Measurements from ENCODE around the gene TMOD2. TPM values are rescaled to one million over a fixed set of nuclear protein-coding genes. Genes with fewer than 3 reads are reported as not detected.

The TMOD2 gene
- total RNA-seq, 4 donors from 2014 or later: 41.6 to 113 (median 54.7) TPM

DNA sequence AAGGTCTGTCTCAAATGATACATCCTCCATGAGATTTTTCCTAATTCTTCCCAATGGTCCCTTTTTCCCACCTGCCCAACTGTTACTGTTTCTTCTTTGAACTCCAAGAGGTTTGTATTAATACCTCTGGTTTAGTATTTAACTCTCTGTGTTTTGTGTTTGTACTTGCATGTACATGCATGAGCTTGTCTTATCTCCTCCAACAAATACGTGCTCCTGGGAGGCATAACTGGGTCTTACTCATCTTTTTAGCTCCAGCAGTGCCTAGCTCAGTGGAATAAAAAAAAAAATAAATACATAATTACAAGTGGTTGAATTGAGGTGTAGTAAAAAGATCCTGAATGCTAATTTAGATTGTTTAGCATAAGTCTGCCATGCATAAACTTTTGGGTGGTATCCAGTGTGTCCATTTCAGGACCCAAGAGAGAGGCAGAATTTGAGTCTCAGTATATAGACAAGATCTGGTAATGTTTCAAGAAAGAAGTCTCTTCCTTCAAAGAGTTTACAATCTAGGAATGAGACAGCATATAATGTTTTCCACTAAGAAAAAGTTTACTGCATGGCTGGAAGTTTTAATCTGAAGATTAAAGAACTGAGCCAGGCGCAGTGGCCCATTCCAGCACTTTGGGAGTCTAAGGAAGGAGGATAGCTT, 12.2 kb upstream of the TMOD2 start:
- H3K27ac ChIP-seq: no peak overlapping the region
- H3K4me3 ChIP-seq: no peak overlapping the region
- no peaks in the 10 kb centered on the region for H3K27me3 ChIP-seq
- DNase-seq (ENCODE audit: low spot score in 2 of 2): no peak
- WGBS, 2 donors: 90 to 96% methylated on average over 2 of the region's 2 CpGs
- no peaks in the 10 kb centered on the region for H3K9me3 ChIP-seq
- TF ChIP-seq POLR2A (IDR thresholded peaks at IDR 0.05) (no peak), EP300 (IDR thresholded peaks at IDR 0.05) (no peak)
- TF ChIP-seq, protein P1, sequence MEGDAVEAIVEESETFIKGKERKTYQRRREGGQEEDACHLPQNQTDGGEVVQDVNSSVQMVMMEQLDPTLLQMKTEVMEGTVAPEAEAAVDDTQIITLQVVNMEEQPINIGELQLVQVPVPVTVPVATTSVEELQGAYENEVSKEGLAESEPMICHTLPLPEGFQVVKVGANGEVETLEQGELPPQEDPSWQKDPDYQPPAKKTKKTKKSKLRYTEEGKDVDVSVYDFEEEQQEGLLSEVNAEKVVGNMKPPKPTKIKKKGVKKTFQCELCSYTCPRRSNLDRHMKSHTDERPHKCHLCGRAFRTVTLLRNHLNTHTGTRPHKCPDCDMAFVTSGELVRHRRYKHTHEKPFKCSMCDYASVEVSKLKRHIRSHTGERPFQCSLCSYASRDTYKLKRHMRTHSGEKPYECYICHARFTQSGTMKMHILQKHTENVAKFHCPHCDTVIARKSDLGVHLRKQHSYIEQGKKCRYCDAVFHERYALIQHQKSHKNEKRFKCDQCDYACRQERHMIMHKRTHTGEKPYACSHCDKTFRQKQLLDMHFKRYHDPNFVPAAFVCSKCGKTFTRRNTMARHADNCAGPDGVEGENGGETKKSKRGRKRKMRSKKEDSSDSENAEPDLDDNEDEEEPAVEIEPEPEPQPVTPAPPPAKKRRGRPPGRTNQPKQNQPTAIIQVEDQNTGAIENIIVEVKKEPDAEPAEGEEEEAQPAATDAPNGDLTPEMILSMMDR (IDR thresholded peaks at IDR 0.05): no peak
- H3K36me3 ChIP-seq: no peaks in the 10 kb centered on the region
- peaks cover 0 to 40% (median 7%) of the 10 kb centered on the region in 4 donors for H3K4me1 ChIP-seq

DNA sequence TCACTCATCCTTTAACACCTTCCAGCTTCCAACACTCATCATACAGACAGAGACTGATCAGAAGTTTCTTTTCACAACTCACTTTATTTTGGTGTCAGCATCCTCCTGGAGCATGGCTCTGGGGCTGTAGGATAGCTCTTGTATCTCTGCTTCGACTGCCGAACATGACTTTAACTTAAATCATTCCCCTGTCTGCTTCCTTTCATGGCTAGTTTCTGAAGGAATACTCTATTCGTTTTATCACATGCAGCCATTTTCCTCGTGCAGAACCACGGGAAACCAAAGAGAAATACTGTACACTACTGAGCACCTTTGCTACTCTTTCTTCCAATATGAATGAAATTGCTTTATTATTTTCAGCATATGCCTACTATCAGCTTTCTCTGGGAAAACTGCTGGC, 2.1 kb upstream of the TMOD2 start:
- WGBS, 2 donors: 36 to 51% methylated on average over 5 of the region's 5 CpGs
- H3K27me3 ChIP-seq: no peaks in the 10 kb centered on the region
- no peak for DNase-seq (ENCODE audit: low spot score in 2 of 2)
- H3K9me3 ChIP-seq: no peaks in the 10 kb centered on the region
- peak overlapping the region in 2 of 4 donors; percentile 43 to 81 for H3K27ac ChIP-seq
- peaks cover 0 to 19% (median 7%) of the 10 kb centered on the region in 4 donors for H3K4me1 ChIP-seq
- TF ChIP-seq, protein P1 (IDR thresholded peaks at IDR 0.05): no peak
- TF ChIP-seq EP300 (IDR thresholded peaks at IDR 0.05) (no peak), POLR2A (IDR thresholded peaks at IDR 0.05) (no peak)
- H3K4me3 ChIP-seq: peak overlapping the region in 1 of 4 donors; percentile 92
- H3K36me3 ChIP-seq: no peaks in the 10 kb centered on the region

DNA sequence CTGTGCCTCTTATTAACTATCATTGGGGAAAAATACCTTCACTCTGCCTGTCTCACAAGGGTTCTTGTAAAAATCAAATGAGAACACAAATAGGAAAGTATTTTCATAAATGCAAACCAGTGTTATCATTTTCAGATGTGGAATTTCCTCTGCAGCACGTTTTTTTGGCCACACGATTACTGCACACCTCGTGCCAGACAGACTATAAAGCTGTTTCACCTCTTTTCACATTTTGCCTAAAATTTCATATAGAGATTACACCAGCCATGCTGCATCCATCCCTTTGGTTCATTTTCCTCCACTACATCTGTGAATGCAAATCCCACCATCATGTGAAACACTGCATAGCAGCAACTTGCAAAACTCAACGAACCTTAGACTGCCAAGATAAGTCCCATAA, 1.2 kb upstream of the TMOD2 start:
- Histone ChIP-seq H3K36me3 (no peaks in the 10 kb centered on the region), H3K27ac (peak overlapping the region in 3 of 4 donors; percentile 65 to 92 (median 83)), H3K4me3 (peak overlapping the region in 2 of 4 donors; percentile 65 to 92), H3K9me3 (no peaks in the 10 kb centered on the region), H3K4me1 (peaks cover 0 to 28% (median 7%) of the 10 kb centered on the region in 4 donors), H3K27me3 (no peaks in the 10 kb centered on the region)
- no peak for DNase-seq (ENCODE audit: low spot score in 2 of 2)
- 47 to 55% methylated on average over 4 of the region's 4 CpGs for WGBS, 2 donors
- no peak for TF ChIP-seq POLR2A (IDR thresholded peaks at IDR 0.05)
- no peak for TF ChIP-seq EP300 (IDR thresholded peaks at IDR 0.05)

DNA sequence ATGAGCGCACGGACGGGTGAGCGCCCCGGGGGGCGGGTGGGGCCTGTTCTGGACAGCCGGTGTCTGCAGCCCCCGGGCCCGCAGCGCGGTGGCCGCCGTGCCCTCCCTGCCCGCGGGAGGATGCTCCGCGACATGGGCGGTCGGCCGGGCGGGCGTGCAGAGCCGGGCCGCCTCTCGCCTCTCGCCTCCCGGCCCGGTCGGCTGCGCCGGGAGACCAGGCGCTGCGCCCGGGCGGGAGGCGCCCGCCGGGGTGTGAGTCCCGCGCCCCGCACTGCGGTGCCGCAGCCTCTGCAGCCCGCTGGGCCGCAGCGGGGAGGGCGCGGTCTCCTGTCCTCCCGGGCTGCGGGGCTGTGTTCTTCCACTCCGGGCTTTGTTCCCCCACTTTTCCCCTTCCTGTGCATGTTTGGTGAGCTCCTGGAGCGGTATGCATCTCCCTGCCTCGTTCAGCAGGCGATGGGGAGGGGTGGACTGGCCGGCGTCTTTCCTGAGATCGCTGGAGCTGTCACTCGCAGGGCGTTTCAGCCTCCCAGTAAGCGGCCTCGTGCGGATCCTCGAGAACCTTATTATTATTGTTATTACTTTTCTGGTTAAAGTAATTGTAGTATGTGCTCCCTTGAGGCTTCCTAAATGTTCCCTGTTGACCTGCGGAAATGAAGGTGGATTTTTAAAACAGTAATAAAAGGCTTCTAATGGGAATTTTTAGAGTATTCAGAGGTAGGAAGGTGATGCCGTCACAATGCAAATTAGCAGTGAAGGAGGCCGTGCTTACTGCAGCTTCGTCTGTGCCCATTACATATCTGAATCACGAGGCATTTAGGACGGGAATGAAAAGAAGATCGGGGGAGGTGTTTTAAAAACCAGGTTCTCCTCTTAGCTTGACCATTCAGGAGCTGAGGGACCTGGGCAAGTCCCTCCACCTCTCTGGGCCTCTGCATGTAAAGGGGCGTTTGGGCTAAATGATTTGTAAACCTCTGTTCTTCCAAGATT, 593 bp downstream of the TMOD2 start:
- no peak for DNase-seq (ENCODE audit: low spot score in 2 of 2)
- peaks cover 0 to 39% (median 12%) of the 10 kb centered on the region in 4 donors for H3K4me1 ChIP-seq
- 2 to 4% methylated on average over 46 to 54 of the region's 71 CpGs for WGBS, 2 donors
- no peaks in the 10 kb centered on the region for H3K36me3 ChIP-seq
- no peaks in the 10 kb centered on the region for H3K9me3 ChIP-seq
- no peaks in the 10 kb centered on the region for H3K27me3 ChIP-seq
- H3K4me3 ChIP-seq: peak overlapping the region; percentile 60 to 92 (median 74)
- peak overlapping the region; percentile 65 to 92 (median 78) for H3K27ac ChIP-seq
- no peak for TF ChIP-seq POLR2A (IDR thresholded peaks at IDR 0.05)
- TF ChIP-seq EP300 (IDR thresholded peaks at IDR 0.05): no peak
- TF ChIP-seq, protein P1 (IDR thresholded peaks at IDR 0.05): no peak

DNA sequence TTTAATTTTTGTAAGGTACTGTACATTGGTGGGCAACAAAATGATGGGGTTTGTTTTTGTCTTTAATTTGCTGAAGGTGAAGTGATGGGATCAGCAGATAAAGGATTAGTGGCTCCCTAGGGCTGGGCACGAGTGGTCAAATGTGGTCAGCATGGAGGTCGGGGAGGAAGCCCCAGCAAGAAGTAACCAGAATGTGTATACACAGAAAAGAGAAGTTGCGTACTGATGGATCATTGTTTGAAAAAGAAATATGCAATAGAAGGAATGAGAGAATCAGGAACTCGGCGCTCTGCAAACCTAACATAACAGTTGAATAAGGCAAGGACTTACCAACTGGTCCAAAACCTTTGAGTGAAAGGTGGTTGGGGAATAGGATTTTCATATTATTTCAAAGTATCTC, 1.5 kb downstream of the TMOD2 start:
- H3K27ac ChIP-seq: peak overlapping the region; percentile 65 to 92 (median 78)
- no peaks in the 10 kb centered on the region for H3K36me3 ChIP-seq
- H3K27me3 ChIP-seq: no peaks in the 10 kb centered on the region
- WGBS, 2 donors: 43 to 52% methylated on average over 5 of the region's 5 CpGs
- DNase-seq (ENCODE audit: low spot score in 2 of 2): no peak
- H3K9me3 ChIP-seq: no peaks in the 10 kb centered on the region
- peaks cover 0 to 46% (median 18%) of the 10 kb centered on the region in 4 donors for H3K4me1 ChIP-seq
- H3K4me3 ChIP-seq: peak overlapping the region in 3 of 4 donors; percentile 60 to 92 (median 65)
- TF ChIP-seq EP300 (IDR thresholded peaks at IDR 0.05) (no peak), POLR2A (IDR thresholded peaks at IDR 0.05) (no peak)
- TF ChIP-seq, protein P1 (IDR thresholded peaks at IDR 0.05): no peak
